ENCODE data around the gene ABHD1.

The ABHD1 gene

DNA sequence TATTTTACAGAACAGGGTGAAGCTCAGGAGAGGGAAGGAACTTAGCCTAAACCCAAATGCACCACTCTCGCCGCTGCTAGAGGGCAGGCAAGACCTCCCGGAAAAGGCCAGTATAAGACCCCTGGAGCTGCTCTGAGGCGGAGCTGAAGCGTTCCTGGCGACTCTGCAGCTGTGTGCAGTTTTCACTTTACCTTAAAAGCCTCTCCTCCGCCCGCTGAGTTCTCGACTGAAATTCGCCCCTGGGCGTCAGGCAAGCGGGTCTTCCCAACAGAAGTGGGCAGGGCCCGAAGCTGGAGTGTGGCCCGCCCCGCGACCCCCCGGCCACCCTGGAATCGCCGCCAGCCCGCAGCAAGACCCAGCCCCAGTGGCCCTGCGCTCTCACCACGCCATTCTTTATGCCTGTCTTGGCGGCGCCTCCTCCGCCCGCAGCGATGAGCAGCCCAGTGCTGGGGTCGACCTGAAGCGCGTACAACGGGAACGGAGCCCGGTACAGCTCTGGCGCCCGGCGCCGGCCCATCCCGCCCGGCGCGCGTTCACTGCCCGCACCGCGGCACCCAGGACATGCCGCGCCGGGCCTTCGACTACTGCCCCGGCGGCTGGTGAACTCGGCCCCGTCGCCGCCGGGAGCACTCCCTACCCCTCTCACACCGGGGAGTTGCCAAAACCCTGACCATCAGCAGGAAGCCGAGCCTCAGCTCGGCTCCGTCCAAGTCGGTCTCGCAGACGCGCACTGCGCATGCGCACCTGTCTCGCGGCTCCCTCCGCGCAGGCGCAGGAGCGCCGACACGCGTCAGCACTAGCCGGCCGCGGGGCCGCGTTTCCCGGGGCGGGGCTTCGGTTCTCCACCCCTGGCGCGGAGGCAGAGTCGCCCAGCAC is 10.5 kb downstream of the ABHD1 start, which contains the start of gene PREB:
Gene PREB, minus strand, starts transcription at position 732 of the 876 bp plus-strand sequence. Its CDS starts 215 bp downstream, at position 517.
- in situ Hi-C loops (cut with MboI; ENCODE audit: low sequenced_read_pairs), result no loop called here

DNA sequence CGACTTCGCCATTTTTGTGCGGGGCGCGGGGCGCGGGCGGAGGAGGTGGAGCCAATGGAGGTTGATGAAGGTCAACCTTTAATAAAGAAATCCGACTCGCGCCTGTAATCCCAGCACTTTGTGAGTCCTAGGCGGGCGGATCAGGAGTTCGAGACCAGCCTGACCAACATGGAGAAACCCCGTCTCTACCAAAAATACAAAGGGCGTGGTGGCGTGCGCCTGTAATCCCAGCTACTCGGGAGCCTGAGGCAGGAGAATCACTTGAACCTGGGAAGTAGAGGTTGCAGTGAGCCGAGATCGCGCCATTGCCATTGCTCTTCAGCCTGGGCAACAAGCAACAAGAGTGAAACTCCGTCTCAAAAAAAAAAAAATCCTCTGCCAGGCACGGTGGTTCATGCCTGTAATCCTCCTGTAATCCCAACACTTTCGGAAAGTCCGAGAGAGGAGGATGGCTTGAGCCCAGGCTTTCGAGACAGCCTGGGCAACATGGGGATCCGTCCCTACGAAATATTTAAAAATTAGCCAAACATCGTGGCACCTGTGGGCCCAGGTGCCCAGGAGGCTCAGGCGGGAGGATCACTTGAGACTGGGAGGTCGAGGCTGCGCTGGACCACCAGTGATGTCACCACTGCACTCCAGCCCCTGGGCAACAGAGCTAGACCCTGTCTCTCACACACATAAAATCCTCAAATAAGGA is 11.3 kb downstream of the ABHD1 start:
- in situ Hi-C loops (cut with MboI; ENCODE audit: low sequenced_read_pairs), result no loop called here

DNA sequence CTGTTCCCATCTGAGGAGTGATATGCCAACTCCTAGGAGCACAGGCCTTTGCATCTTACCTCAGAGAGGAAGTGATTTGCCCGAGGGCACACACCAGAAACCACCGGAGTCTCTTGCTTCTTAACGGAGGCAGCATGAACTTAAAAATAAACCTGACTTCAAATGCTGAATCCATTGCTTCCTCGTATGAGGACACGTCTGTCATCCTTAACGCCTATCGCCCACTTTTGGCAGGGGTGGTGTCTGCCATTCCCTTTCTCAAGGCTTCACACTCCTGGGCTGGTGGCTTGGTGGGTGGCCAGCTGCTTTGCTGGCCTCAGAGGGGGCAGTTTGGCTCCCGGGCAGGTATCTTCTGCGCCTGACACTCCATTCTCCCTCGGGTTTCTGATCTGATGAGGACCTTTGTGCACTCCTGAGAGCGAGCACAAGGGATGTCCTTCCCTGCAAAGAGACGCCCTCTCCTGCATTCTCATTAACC is 11.9 kb downstream of the ABHD1 start:
- in situ Hi-C loops (cut with MboI; ENCODE audit: low sequenced_read_pairs), result no loop called here

DNA sequence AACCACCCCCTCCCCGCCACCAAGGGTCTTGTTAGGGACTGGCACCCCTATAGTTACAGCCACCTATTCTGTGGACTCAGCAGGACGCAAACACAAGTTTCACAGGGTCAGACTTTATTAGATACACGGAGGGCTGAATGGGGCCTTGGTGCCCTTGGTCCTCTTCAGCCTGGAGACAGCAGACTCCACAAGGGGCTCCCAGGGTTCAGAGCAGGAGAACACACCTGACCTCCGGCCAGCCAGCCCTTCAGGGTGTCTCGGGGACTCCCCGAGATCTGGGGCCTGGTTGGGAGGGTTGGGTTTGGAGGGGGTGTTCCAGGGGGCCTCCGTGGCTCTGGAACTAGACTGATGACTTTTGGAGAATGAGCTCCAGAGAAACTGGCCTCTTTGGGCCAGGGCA is 13.1 kb downstream of the ABHD1 start:
- in situ Hi-C loops (cut with MboI; ENCODE audit: low sequenced_read_pairs), result no loop called here

DNA sequence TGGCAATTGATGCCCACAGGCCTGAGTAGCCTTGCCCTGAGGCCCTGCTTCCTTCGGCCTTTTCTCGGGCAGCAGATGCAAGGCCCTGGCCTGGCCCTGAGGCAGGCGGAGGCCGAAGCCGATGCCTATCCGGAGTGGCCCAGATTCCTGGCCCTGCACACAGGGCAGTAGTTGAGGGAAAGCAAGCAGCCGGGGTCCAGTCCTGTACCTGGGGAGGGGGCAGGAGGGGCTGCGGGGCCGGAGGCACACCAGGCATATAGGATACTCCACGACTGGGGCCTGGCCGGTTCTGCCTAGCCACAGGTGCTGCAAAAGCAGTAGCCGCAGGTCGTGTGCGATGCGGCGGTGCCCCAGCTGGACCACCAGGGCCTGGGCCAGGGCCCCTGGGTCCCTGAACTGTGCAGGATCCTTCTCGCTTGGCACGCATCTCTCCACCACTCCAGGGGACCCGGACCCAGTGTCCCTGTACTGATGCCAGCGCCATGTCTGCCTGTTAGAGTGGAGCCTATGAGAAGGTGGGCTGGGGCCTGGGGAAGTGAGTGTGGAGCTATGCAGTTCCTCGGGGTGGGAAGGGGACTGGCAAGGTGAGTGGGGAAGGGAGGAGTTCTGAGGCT is 13.8 kb downstream of the ABHD1 start:
- in situ Hi-C loops (cut with MboI; ENCODE audit: low sequenced_read_pairs), result no loop called here

DNA sequence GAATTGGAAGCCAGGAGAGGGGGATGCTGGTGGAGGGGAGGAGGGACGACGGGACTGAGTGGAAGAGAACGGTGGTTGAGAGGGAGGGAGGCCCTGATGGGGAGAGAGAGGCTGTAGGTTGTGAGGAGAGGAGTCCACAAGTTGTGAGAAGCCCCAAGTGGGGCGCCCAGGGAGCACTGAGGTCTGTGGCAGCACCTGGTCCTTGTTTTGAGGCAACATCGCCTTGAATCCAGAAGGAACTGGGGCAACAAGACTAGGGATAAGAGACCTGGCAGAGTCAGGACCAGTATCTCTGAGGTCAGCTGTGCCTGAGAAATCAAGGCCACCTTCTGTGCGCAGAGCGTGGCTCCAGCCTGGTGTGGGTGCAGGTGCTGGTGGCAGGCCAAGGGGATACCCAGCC is 14.5 kb downstream of the ABHD1 start:
- in situ Hi-C loops (cut with MboI; ENCODE audit: low sequenced_read_pairs), result no loop called here

DNA sequence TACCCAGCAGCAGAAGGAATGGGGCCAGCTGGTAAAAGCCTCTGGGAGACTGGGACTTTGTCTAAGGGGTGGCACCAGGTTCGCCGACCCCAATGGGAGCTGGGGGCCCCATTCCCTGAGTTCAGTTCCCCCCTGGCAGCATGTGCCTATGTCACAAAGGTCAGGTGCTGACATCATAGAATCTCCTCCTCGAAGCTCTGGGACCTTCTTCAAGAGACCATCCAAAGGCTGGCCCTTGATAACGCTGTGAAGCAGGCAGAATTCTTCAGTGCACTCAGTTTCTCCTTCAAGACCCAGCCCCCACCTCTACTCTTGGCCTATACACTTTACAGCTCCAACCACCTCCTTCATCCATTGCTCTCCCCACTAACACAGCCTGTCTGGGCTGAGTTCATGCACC is 15.7 kb downstream of the ABHD1 start, which contains the start of gene PRR30:
Gene PRR30, minus strand, starts transcription at position 101 of the 400 bp plus-strand sequence. CDS start 1,081 bp downstream, outside the sequence.
- in situ Hi-C loops (cut with MboI; ENCODE audit: low sequenced_read_pairs), result no loop called here

DNA sequence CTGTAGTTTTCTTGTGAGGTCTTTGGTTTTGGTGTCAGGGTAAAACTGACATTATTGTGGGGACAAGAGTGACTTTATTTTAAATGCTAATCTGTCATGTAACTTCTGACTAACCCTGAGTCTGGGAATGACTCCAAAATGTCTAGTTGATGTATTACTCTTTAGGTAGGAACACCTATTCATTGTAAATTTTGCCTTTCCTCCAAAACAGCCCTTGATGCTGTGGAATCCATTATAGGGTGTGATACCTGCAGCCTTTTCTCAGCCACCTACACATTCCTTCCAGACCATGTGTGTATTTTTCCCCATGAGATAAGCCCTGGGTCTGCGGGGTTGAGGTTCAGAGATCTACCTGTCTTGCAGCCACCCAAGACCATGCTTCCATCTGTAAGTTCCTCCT is 19.7 kb downstream of the ABHD1 start:
- in situ Hi-C loops (cut with MboI; ENCODE audit: low sequenced_read_pairs), result no loop called here

DNA sequence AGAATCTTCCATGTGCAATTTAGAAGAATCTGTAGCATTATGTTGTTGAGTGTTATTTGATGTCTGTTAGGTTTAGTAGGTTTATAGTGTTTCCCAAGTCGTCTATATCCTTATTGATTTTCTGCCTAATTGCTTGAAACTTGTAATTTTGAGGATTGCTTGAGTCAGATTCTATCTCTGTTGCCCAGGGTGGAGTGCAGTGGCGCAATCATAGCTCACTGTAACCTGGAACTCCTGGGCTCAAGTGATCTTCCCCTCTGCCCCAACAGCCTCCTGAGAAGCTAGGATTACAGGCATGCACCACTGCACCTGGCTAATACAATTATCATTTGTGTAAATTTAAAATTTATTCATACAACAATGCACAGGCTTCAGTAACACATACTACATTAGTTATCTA is 22.1 kb downstream of the ABHD1 start:
- in situ Hi-C loops (cut with MboI; ENCODE audit: low sequenced_read_pairs), result no loop called here

DNA sequence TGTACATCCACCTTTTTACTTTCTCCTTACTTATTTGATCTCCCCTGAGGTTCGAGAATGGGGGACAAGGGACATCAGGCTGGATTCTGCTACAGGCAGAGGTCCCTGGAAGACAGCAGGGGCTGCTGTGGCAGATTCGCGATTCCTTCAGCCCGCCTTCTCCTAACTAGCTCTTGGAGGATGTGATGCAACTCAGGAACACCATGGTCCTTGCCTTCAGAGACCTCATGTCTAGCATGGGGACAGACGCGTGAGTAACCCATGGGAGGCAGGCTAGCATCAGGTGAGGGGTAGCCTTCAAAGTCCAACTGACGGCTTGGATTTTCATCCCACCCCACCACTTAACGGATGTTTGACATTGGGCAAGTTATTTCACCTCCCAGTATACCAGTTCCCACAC is 24.3 kb downstream of the ABHD1 start:
- in situ Hi-C loops (cut with MboI; ENCODE audit: low sequenced_read_pairs), result no loop called here

DNA sequence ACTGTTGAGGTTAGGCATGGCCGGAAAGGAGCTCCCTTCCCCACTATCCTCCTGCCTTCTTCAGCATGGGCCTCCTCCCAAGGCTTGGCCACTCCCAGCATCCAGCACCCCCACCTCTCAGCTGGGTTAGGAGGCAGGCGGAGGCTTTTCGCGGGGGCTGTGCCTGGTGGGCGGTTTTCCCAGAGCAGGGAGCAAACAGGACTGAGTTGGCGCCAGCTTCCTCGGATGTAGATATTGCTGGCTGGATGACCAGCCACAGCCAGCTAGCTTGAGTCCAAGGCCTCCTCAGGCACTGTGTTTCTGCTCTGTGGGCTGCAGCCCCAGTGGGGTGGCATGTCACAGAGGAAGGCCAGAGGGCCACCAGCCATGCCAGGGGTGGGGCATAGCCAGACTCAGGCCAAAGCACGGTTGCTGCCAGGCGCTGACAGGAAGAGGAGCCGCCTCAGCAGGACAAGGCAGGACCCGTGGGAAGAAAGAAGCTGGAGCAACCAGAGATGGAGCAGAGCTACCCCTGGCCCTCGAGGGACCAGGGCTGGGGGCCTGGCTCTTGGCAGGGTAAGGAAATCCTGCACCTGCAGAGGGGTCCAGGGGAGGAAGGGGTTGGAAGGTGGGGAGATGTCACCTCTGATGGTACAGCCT is 25.3 kb downstream of the ABHD1 start, which contains the start of gene TCF23:
Gene TCF23, plus strand, starts transcription at position 204 of the 639 bp plus-strand sequence. Its CDS starts 130 bp downstream, at position 334.
- in situ Hi-C loops (cut with MboI; ENCODE audit: low sequenced_read_pairs), result no loop called here

DNA sequence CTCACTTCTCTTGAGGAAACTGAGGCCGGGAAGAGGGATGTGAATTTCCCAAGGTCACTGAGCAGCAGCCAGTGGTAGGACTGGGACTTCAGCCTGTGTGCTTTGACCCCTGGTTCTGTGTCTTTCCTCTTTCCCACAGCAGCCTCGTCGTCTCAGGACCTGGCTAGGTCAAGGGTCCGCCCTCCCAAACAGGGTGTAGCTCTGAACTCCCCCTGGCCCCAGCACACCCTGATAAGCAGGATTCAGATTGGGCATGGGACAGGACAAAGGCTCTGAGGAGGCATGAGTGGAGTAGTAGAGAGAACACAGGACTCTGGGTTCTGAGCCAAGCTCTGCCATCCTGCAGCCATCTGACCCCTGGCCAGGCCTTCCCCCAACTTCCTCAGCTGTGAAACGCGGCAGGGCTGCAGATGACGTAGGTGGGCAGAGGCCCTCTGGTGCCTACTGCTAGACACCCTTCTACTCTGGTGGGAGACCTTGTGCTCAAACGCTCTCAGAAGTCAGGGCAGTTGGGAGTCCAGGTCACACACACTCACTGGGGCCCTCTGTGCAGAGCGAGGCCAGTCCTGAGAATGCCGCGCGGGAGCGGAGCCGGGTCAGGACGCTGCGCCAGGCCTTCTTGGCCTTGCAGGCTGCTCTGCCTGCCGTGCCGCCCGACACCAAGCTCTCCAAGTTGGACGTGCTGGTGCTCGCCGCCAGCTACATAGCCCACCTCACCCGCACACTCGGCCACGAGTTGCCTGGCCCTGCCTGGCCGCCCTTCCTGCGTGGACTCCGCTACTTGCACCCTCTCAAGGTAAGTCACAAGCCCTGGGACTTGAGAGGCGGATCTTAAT is 26.2 kb downstream of the ABHD1 start:
- in situ Hi-C loops (cut with MboI; ENCODE audit: low sequenced_read_pairs), result no loop called here

DNA sequence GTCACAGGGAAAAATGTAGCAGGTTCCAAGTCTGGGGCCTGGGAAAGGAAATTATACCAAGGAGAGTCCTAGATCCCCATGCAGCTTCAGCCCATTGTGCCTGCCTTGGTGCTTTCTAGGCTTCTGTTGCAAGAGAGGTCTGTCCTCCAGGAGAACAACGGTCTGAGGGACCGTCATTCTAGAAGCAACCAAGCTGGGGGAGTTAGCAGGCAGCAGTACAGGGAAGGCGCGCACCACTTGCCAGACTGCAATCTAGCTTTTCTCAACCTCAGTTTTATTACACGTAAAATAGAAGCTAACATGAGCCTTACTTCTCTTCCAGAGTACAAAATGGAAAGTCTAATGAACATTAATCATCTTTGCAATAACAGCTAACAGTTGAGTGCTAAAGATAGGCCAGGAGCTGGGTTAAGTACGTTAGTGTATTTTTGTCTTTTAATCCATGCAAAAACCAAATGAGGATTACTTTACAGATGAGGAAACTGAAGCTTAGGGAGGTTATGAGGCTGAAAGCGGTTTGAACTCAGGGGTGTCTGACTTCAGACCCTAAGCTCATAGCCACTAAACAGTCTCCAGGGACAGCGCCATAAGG is 27.1 kb downstream of the ABHD1 start:
- in situ Hi-C loops (cut with MboI; ENCODE audit: low sequenced_read_pairs), result no loop called here

DNA sequence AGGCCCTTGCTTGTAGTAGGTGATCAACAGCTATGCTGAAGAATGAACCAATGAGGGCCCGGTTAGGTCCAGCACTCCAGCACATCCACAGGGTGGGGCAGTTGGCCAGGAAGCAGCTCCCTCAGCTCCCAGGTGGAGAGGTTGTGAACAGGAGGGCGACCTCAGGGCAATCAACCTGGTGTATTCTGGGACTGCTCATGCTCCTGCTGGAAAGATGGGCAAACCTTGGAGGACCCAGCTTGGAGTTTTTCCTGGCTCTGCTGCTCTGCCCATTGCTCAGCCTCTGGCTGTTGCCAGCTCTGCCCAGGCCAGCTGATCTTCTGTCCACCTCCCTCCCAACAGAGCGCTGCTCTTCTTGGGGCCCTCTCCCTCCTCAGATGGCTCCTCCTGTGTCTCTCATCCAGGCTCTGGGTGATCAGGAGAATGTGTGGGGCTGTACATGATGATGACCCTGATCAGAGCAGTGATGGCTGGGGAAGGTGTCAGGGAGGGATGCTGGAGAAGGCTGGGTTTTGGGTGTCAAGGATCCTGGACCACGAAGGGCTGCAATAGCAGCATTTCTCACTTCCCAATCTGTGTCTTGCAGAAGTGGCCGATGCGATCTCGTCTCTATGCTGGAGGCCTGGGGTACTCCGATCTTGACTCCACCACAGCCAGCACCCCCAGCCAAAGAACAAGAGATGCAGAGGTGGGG is 28.6 kb downstream of the ABHD1 start:
- in situ Hi-C loops (cut with MboI; ENCODE audit: low sequenced_read_pairs), result no loop called here

DNA sequence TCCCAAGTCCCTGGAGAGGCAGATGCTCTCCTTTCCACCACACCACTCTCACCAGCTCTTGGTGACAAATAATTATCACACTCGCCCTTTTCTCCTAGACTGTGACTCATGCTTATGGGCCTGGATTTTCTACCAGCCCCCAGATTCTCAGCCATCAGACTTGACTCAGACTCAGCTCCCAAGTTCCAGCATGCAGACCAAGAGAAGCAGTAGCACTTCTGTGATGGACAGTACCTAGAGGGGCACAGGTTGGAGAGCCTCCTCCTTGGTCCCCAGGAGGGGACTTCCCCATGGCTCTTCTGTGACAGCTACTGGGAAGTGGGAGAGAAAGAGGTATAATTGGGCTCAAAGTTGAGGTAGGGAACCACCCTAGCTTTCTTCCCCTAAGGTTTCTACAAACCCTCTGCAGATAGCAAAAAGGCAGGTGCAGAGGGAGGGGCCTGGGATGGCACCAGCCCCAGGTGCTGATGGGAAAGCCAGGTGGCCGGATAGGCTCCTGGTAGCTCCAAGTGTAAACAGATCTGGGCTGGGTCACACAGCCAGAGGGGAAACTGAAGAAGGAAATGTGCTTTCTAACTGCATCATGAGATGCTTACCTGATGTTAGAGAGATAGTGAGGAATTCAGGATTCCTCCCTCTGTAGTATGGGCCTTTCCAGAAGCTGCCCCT is 29.3 kb downstream of the ABHD1 start:
- in situ Hi-C loops (cut with MboI; ENCODE audit: low sequenced_read_pairs), result no loop called here

DNA sequence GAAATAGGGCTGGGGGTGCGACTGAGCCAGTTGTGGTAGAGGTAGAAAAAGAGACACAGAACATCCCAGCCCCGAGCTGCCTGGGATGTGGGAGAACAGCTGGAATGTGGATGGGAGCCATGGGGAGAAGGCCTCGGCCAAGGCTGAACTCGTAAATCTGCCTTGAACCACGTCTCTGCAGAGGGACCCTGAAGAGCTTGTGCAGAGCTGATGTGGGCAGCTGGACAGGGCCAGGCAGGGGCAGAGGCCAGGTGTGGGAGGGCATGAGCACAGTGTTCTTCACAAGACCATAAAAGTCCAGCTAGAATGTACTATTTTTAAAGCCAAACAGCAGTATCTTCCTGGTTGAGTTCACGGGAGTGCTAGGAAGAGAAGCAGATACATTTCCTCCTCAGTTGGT is 30.9 kb downstream of the ABHD1 start:
- in situ Hi-C loops (cut with MboI; ENCODE audit: low sequenced_read_pairs), result no loop called here

DNA sequence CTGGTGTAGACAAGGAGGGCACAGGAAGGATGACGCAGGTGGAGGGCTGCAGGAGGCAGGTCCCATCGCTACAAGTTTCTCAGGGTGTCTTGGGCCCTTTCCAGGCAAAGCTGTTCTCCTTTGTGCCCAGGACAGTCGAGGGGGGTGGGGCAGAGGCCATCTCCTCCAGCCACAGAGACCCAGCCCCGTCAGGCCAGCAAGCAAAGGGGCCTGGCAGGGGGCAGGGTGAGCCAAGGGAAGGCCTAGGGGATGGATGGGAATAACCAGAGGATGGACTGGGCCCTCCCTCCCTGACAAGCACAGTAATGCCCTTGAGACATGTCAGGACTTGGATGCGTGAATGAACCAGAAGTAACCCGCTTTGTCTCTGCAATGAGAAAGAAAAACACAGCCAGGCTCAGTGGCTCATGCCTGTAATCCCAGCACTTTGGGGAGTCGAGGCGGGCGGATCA is 31.5 kb downstream of the ABHD1 start:
- in situ Hi-C loops (cut with MboI; ENCODE audit: low sequenced_read_pairs), result no loop called here

DNA sequence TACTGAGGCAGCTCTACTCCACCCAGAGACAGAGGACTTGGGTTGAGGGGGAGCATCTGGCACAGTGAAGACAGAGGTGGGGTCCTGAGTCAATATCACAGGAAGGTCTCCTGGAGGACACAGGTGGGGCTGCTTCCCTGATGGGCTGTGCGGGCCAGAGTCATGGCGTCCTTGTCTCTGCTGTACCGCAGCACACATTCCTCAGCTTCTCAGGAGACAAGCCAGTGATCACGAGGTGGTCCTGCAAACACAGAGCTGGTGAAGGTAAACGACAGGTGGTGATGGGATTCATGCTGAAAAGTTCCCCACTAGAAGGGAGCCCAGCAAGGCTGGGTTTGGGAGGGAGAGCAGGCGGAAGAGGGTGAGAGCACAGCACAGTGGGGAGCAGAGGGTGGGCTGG is 34.9 kb downstream of the ABHD1 start:
- in situ Hi-C loops (cut with MboI; ENCODE audit: low sequenced_read_pairs), result no loop called here
